HG02943 (cell line): ENCODE measurements around the gene ZNF584.

Source experiments
- ATAC-seq: cut with Tn5 transposase; IDR thresholded peaks from one replicate; pipeline ENCODE4 v1.9.1; 2021; ENCODE audit warnings: mild to moderate bottlenecking, low read depth, moderate library complexity; ENCODE audit not compliant: unreplicated experiment

The ZNF584 gene

DNA sequence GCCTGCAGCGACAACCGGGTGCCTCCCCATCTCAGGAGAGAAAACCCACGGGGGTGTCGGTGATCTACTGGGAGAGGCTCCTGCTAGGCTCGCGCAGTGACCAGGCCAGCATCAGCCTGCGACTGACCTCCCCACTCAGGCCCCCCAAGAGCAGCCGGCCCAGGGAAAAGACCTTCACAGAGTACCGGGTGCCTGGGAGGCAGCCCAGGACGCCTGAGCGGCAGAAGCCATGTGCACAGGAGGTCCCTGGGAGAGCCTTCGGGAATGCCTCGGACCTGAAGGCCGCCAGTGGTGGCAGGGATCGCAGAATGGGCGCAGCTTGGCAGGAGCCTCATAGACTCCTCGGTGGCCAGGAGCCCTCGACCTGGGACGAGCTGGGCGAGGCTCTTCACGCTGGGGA, 46.9 kb downstream of the ZNF584 start:
- ATAC-seq, result no peak

DNA sequence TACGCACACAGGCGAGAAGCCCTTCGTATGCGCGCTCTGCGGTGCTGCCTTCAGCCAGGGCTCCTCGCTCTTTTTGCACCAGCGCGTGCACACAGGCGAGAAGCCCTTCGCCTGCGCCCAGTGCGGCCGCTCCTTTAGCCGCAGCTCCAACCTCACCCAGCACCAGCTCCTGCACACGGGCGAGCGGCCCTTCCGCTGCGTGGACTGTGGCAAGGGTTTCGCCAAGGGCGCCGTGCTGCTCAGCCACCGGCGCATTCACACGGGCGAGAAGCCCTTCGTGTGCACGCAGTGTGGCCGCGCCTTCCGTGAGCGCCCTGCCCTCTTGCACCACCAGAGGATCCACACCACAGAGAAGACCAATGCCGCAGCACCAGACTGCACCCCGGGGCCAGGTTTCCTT, 47.7 kb downstream of the ZNF584 start:
- ATAC-seq, result no peak

DNA sequence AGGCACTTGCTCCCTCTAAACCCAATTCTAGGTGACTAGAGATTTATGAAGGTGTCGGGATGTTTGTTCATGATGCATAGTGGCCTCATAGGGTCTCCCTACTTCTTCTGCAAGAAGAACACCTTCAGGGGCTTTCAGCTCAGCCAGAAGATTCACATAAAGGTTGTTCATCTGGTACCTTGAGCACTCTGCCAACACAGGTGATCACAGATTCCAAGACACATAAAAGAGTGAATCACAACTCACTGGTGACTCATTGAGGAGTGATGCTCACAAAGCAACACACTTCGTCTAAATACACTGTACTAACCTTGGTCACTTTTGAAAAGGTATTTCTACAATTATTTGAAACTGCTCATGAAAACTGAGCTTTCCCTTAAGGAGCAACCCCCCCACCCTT, 51.6 kb downstream of the ZNF584 start:
- ATAC-seq, result no peak

DNA sequence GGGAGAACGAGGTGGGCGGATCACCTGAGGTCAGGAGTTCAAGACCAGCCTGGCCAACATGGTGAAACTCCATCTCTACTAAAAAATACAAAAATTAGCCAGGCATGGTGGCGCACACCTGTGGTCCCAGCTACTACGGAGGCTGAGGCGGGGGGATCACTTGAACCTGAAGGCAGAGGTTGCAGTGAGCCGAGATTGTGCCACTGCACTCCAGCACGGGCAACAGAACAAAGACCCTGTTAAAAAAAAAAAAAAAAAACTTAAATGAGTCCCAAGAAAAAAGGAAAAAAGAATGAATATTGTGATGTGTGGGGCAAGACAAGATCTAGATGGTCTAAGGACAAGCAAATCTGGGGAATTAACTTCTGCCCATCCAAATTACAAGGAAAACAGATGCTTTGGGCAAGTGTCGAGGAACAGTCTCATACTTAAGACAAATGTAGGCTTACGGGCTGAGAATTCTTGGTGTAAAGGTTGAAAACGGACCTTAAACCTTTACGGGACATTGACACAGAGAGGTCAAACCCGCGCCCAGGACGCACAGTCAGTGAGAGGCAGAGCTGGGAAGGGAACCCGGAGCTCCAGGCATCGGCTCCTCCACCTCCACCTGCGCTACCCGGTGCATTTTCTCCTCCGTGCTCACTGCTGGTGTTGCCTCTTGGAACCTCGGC, 57.8 kb downstream of the ZNF584 start:
- ATAC-seq, result peak; percentile 23

DNA sequence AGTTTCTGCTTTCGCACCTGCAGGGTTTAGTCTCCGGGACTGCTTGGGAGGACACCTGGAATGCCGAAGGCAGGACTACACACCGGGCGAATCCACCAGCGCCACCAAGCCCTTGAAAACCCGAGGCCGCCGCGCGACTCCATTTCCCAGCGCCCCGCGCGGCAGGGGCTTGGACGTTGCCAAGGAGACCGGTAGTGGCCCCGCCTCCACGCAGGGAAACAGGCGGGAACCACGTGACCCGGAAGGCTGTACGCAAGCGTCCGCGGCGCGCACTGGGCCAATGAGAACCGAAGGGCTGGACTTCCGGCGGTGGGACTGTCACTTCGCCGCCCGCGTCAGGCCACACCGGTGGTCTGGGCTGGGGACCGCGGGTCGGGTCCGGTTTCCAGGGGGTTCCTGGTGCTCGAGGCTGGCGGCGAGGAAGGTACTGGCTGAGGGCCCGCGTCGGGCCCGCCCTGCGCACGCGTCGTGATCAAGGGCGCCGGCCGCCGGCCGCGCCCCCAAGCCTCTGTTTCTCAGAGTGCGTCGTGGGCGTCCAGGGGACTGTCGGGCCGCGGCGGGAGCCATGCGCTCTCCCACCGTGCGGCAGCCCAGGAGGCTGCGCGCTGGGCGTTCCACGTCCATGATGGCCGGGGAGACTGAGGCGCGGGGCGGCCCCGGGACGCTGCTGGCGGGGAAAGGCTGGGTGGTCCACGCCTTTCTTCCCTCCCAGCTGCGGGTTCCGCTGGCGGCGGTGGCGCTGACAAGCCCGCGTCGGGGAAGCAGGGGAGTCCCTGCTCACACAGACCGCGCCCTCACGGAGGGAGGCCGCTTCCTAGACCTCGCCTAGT, 58.5 kb downstream of the ZNF584 start, which contains the start of gene ZNF324:
TSS of gene ZNF324 (plus strand) at position 321 of the 830 bp plus-strand sequence. CDS start 2,106 bp downstream, outside the sequence.
- ATAC-seq, result peak; percentile 84
